H1 (cell line): ENCODE measurements around the gene LIFR. TPM values are rescaled to one million over a fixed set of nuclear protein-coding genes. Genes with fewer than 3 reads are reported as not detected.

Source experiments
- CHD7 ChIP-seq: fragments of 300-600 bp; sonication (generic); IDR thresholded peaks from 2 replicates; pipeline ENCODE4 v1.7.1; 2012; ENCODE audit warnings: low read length, moderate library complexity, mild to moderate bottlenecking, inconsistent platforms; ENCODE audit not compliant: insufficient replicate concordance
- EZH2 ChIP-seq: fragments of 200-600 bp; sonication (generic); IDR thresholded peaks from 2 replicates; pipeline ENCODE4 v1.7.1; 2012; ENCODE audit warnings: low read depth, mild to moderate bottlenecking, moderate library complexity, low read length, inconsistent platforms; ENCODE audit not compliant: severe bottlenecking
- FOSL1 ChIP-seq: IDR thresholded peaks from 2 replicates; pipeline ENCODE4 v1.6.1; 2011; ENCODE audit warnings: mild to moderate bottlenecking, low read depth, low read length, moderate library complexity; ENCODE audit not compliant: insufficient read depth
- HDAC2 ChIP-seq, 2 experiments: fragments of 300-600 bp in 1 of 2; sonication (generic) in 1 of 2; IDR thresholded peaks; 2 replicates each; pipeline ENCODE4 v1.6.1; 2011 to 2012; ENCODE audit warnings: low read depth in 2 of 2, low read length in 2 of 2, mild to moderate bottlenecking in 2 of 2, moderate library complexity in 2 of 2, borderline replicate concordance in 1 of 2, inconsistent platforms in 1 of 2
- SIX5 ChIP-seq: IDR thresholded peaks from 2 replicates; pipeline ENCODE4 v1.6.1; 2011; ENCODE audit warnings: mild to moderate bottlenecking, low read depth, low read length
- SP2 ChIP-seq: IDR thresholded peaks from 2 replicates; pipeline ENCODE4 v1.6.1; 2012; ENCODE audit warnings: mild to moderate bottlenecking, low read length, inconsistent platforms
- TBP ChIP-seq: IDR thresholded peaks from 2 replicates; pipeline ENCODE4 v1.6.1; 2011; ENCODE audit warnings: low read depth, low read length, improper control_type of control experiment
- polyA plus RNA-seq, 7 experiments: library from polyadenylated mRNA; depleted of rRNA in 3 of 7; stranded (reverse) in 5 of 7; unstranded in 2 of 7; fragments of >200 nt in 5 of 7; fragments of 200-250 nt in 2 of 7; gene quantifications; 1 replicate in 5 of 7; 2 replicates in 1 of 7; 4 replicates in 1 of 7; pipeline versions ENCODE4 v1.2.1 to v1.2.3, GENCODE V29; 2011 to 2013; ENCODE audit warnings: missing spikeins in 2 of 7, mixed read lengths in 2 of 7
- total RNA-seq: library from RNA; stranded (reverse); fragmentation: NEBNext Ultra II Directional; extraction: Animal tissue kit (Norgen Biotek cat#: 25700); gene quantifications from 2 replicates; pipeline ENCODE4 v1.2.1, GENCODE V29; 2021

The LIFR gene
- total and polyA plus RNA-seq, 2 of the 8 experiments (the other 6 are each of a cell fraction or from before 2014, with no cell fraction given), result 2.0 to 18.9 TPM

- TF ChIP-seq EZH2 (no peak), CHD7 (no peak), SIX5 (no peak), HDAC2 (IDR thresholded peaks at IDR 0.05; ENCODE audit: borderline replicate concordance in 1 of 2, low read depth in 2 of 2, low read length in 2 of 2) (no peak), SP2 (no peak), FOSL1 (no peak), TBP (no peak)
- TF ChIP-seq, all 59 proteins: peak for 0
Observed at GRCh38 chr5:38465061-38465460, 91.4 kb downstream of the LIFR start (continued).
